Astrocyte (in vitro differentiated cells and primary cell): ENCODE results near the gene RIT2.

Experiments used
- CTCF ChIP-seq: IDR thresholded peaks from 2 replicates; pipeline ENCODE4 v1.5.1; 2011; ENCODE audit warnings: low read depth, mild to moderate bottlenecking, inconsistent platforms, low read length, moderate library complexity; ENCODE audit not compliant: insufficient read depth
- EZH2 ChIP-seq: IDR thresholded peaks from 2 replicates; pipeline ENCODE4 v1.6.1; 2012; ENCODE audit warnings: mild to moderate bottlenecking, low read length, inconsistent platforms; ENCODE audit not compliant: insufficient read depth

GRCh38 chr18:42780171-42780570, 335.3 kb downstream of the RIT2 start:
- TF ChIP-seq CTCF (no peak), EZH2 (no peak)
